DOHH2 (cell line): ENCODE measurements around the gene ZFY.

Experiments used
- H3F3A ChIP-seq: fragments of 200-600 bp; sonication (generic), shearing (Covaris generic); 2 replicates; pipeline ENCODE4 v1.6.0; 2016; ENCODE audit warnings: antibody characterized with exemption, mild to moderate bottlenecking; ENCODE audit not compliant: control insufficient read depth, insufficient read depth
- H3K27ac ChIP-seq: fragments of 200-600 bp; sonication (generic); 2 replicates; pipeline ENCODE4 v1.5.1; 2014; ENCODE audit warnings: low read depth, mild to moderate bottlenecking, low read length, moderate library complexity
- H3K27me3 ChIP-seq: fragments of 200-600 bp; sonication (generic); 2 replicates; pipeline ENCODE4 v1.6.1; 2014; ENCODE audit warnings: mild to moderate bottlenecking, low read length, mixed read lengths; ENCODE audit not compliant: control insufficient read depth
- H3K36me3 ChIP-seq: fragments of 200-600 bp; sonication (generic); 2 replicates; pipeline ENCODE4 v1.6.1; 2014; ENCODE audit warnings: mild to moderate bottlenecking, low read length, moderate library complexity, mixed read lengths; ENCODE audit not compliant: control insufficient read depth
- H3K4me1 ChIP-seq: fragments of 200-600 bp; sonication (generic); 2 replicates; pipeline ENCODE4 v1.6.1; 2014; ENCODE audit warnings: mild to moderate bottlenecking, low read length, mixed read lengths; ENCODE audit not compliant: control insufficient read depth
- H3K4me2 ChIP-seq: fragments of 200-600 bp; sonication (generic); 2 replicates; pipeline ENCODE4 v1.6.0; 2014; ENCODE audit warnings: mild to moderate bottlenecking, low read length, moderate library complexity
- H3K4me3 ChIP-seq: fragments of 200-600 bp; sonication (generic); 2 replicates; pipeline ENCODE4 v1.5.1; 2014; ENCODE audit warnings: mild to moderate bottlenecking, low read length, mixed read lengths
- H3K79me2 ChIP-seq: fragments of 200-600 bp; sonication (generic); 2 replicates; pipeline ENCODE4 v1.6.1; 2014; ENCODE audit warnings: mild to moderate bottlenecking, low read length, mixed read lengths; ENCODE audit not compliant: control insufficient read depth
- H3K9me2 ChIP-seq: fragments of 200-600 bp; sonication (generic); replicated peaks from 2 replicates; pipeline ENCODE4 v1.6.1; 2014; ENCODE audit warnings: mild to moderate bottlenecking, low read length, mixed read lengths; ENCODE audit not compliant: control insufficient read depth
- H3K9me3 ChIP-seq: fragments of 200-600 bp; sonication (generic); 2 replicates; pipeline ENCODE4 v1.6.1; 2014; ENCODE audit warnings: antibody characterized with exemption, low read length, mixed read lengths; ENCODE audit not compliant: control insufficient read depth, insufficient read depth
- H4K20me1 ChIP-seq: fragments of 200-600 bp; sonication (generic); 2 replicates; pipeline ENCODE4 v1.6.0; 2014; ENCODE audit warnings: low read depth, mild to moderate bottlenecking, antibody characterized with exemption, low read length, moderate library complexity; ENCODE audit not compliant: control insufficient read depth, insufficient read depth
- CTCF ChIP-seq: fragments of 200-600 bp; sonication (generic); IDR thresholded peaks from one replicate; pipeline ENCODE4 v1.5.1; 2014; ENCODE audit warnings: antibody characterized with exemption, mild to moderate bottlenecking, low read depth, low read length; ENCODE audit not compliant: poor library complexity, severe bottlenecking
- EZH2phosphoT487 ChIP-seq: fragments of 200-600 bp; sonication (generic); IDR thresholded peaks from 2 replicates; pipeline ENCODE4 v1.6.1; 2017; ENCODE audit warnings: borderline replicate concordance, mild to moderate bottlenecking, antibody characterized with exemption, low read length, moderate library complexity, mixed read lengths

ZFY gene

GRCh38 chrY:3016594-3016993 is 81.4 kb downstream of the ZFY start:
- no peaks in the 10 kb centered on the region for H3K79me2 ChIP-seq
- H3K9me2 ChIP-seq = no peaks in the 10 kb centered on the region
- TF ChIP-seq CTCF (no peak), EZH2phosphoT487 (no peak)
- no peaks in the 10 kb centered on the region for H3K36me3 ChIP-seq
- H3K4me2 ChIP-seq = peak overlapping the region; percentile 55
- H3K4me3 ChIP-seq = peak overlapping the region; percentile 49
- H4K20me1 ChIP-seq = no peaks in the 10 kb centered on the region
- no peaks in the 10 kb centered on the region for H3K9me3 ChIP-seq
- no peaks in the 10 kb centered on the region for H3F3A ChIP-seq
- peaks cover 33% of the 10 kb centered on the region for H3K4me1 ChIP-seq
- H3K27me3 ChIP-seq = no peaks in the 10 kb centered on the region
- 0 out of 2 replicates have a peak overlapping the region, but pooled peaks have one; percentile 5 for H3K27ac ChIP-seq

- no peaks in the 10 kb centered on the region for H3K79me2 ChIP-seq
- no peaks in the 10 kb centered on the region for H3K27me3 ChIP-seq
- no peak overlapping the region for H3K4me3 ChIP-seq
- H3K27ac ChIP-seq = no peak overlapping the region
- no peak overlapping the region for H3K4me2 ChIP-seq
- no peaks in the 10 kb centered on the region for H3K9me2 ChIP-seq
- peaks cover 39% of the 10 kb centered on the region for H3K4me1 ChIP-seq
- no peaks in the 10 kb centered on the region for H3F3A ChIP-seq
- TF ChIP-seq CTCF = no peak
- TF ChIP-seq EZH2phosphoT487 = no peak
- no peaks in the 10 kb centered on the region for H3K9me3 ChIP-seq
- H3K36me3 ChIP-seq = no peaks in the 10 kb centered on the region
- H4K20me1 ChIP-seq = no peaks in the 10 kb centered on the region
Measured at GRCh38 chrY:3018546-3018945, 83.4 kb downstream of the ZFY start.

GRCh38 chrY:3019584-3019983 is 84.4 kb downstream of the ZFY start:
- H3K9me3 ChIP-seq = no peaks in the 10 kb centered on the region
- H3K4me2 ChIP-seq = no peak overlapping the region
- no peak overlapping the region for H3K4me3 ChIP-seq
- H3K79me2 ChIP-seq = no peaks in the 10 kb centered on the region
- H3K27me3 ChIP-seq = no peaks in the 10 kb centered on the region
- H3K27ac ChIP-seq = no peak overlapping the region
- H3K36me3 ChIP-seq = no peaks in the 10 kb centered on the region
- no peaks in the 10 kb centered on the region for H4K20me1 ChIP-seq
- no peak for TF ChIP-seq EZH2phosphoT487
- TF ChIP-seq CTCF = no peak
- no peaks in the 10 kb centered on the region for H3F3A ChIP-seq
- peaks cover 47% of the 10 kb centered on the region for H3K4me1 ChIP-seq
- H3K9me2 ChIP-seq = no peaks in the 10 kb centered on the region

GRCh38 chrY:3021176-3021575 is 86.0 kb downstream of the ZFY start:
- Histone ChIP-seq H3K27ac (no peak overlapping the region), H4K20me1 (no peaks in the 10 kb centered on the region), H3K9me3 (no peaks in the 10 kb centered on the region), H3F3A (no peaks in the 10 kb centered on the region), H3K27me3 (no peaks in the 10 kb centered on the region), H3K9me2 (no peaks in the 10 kb centered on the region), H3K4me2 (no peak overlapping the region), H3K36me3 (no peaks in the 10 kb centered on the region), H3K79me2 (no peaks in the 10 kb centered on the region), H3K4me1 (peaks cover 54% of the 10 kb centered on the region), H3K4me3 (no peak overlapping the region)
- TF ChIP-seq CTCF = no peak
- no peak for TF ChIP-seq EZH2phosphoT487
